Measurements from ENCODE around the gene SCRT2.
"Not testable (repeated sequence)": the region's sequence is repeated elsewhere in the genome, so short reads cannot be mapped to it uniquely, and the experiment has no call there.

Gene SCRT2

DNA sequence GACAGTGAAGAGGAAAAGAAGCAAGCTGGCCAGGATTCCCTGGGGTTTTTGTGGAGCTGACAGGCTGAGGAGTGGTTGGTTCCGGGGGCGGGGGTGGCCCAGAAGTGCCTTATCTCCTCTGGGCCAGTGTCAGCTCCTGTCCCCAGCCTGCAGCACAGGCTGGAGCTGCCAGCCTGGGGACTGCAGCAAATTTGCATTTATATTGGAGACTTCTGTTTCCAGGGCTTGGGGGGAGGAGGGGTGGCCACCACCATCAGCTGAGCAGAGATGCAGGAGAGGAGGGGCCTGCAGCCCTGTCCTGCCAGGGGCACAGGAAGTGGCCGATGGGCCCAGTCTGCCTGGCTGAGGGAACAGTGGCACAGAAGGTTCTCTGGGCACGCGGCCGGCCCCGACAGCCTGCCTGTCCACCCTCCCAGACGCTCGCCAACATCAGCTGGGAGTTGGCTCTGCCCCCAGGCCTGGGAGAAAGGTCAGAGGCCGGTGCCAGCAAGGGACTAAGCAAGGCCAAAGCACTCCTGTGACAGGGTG is 24.3 kb upstream of the SCRT2 start:
- no peak for FAIRE-seq

DNA sequence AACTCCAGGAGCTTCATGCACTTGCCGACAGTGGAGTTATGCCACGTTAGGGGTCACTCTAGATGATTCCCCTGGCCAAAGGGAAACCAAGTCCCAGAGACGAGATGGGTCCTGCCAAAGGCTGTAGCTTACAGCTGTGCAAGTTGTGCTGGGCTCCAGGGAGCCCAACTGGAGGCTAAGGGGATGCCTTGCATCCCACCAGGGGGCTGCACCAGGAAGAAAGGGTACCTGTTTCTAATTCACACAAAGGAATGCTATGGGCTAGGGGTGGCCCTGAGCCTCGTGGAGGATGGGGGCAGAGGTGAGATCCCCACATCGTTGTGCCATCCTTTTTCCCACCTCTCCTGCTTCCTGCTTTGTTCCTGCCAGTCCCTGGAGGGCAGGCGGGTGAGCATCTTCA is 23.7 kb upstream of the SCRT2 start:
- no peak for FAIRE-seq

DNA sequence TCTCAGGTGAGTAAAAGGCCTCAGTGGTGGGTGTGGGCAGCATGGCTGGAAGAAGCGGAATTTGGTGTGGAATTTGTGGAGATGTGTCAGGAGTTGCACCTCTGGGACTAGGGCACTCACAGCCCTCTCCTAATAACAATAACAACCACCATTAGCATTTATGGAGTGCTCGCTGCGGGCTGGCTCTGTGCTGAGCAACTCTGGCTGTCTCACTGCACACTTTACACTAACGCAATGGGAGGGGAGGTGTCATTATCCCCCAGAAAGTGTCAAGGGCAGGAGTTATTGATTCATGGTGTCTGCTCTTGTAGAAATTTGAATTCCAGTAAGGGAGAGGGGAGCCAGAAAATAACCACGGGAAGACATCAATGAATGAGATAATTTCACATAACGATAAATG is 22.7 kb upstream of the SCRT2 start:
- FAIRE-seq, result no peak

DNA sequence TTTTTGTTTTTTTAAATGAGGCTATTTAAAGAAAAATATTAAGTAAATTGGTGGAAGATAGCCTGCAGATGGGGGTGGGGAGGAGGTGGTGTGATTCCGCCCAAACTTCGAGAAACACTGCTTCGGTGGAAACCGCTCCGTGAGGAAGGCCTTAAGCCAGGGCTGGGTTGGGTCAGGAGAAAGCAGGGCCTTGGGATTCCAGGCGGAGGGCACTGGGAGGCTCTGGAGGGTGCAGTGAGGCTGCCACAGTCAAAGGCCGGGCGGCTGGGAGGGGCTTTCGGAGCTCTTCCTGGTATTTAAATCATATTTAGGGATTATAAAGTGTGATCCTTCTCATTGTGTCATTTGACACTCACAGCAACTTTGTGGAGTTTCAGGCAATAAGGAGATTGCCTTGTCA is 22.2 kb upstream of the SCRT2 start:
- FAIRE-seq, result no peak

DNA sequence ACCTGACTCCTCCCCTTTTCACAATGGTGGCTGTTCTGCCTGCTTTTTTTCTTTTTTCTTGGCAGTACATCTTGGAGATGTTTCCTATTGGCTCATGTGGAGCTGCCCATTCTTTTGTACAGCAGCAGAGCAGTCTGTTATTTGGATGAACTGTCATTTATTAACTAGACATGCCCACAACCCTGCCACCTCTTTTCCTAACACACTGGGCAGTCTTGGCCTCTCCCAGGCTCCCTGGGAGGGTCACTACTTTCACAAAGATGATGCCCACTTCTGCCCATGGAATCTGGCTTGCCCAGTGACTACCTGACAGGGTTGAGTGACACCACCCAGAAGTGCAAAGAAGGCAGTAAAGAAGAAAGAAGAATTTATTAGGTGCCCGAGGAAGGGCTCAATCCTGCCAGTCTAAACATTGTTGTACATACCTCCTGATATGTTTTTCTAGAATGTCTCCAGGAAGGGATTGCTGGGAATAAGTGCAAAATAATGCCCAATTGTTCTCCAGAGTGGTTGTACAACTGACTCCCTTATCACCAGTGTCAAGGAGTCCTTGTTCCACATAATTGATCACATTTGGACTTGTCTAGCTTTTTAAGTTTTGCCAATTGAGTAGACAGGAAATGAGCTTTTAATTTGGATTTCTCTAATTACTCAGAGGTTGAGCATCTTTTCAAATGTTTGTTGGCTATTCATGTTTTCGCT is 19.7 kb upstream of the SCRT2 start:
- FAIRE-seq, result no peak

DNA sequence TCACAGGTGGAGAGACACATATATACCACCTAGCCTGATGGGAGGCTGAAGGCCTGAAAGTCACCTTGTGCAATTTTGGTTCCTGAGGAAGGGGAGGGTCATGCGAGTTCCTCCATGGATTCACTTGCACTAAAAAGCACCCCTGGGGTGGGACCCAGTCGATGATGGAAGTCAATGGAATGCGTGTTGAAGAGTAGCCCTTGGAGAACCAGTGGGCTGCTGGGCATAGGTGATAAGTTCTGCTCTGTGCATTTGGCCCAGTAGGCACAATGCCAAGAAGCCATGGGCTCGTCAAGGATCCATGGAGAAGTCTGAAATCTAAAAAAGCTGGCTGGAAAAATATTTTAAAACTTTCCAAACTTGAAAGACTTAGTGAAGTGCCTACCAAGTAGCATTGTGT is 18.9 kb upstream of the SCRT2 start:
- no peak for FAIRE-seq

DNA sequence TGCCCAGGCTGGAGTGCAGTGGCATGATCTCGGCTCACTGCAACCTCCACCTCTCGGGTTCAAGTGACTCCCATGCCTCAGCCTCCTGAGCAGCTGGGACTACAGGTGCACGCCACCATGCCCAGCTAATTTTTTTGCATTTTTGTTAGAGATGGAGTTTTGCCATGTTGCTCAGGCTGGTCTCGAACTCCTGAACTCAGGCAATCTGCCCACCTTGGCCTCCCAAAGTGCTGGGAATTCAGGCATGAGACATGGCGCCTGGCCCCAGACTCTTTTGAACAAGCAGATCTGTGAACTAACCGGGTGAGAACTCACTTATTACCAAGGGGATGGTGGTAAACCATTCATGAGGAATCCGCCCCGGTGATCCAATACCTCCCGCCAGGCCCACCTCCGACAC is 18.2 kb upstream of the SCRT2 start:
- FAIRE-seq, result not testable (repeated sequence)

DNA sequence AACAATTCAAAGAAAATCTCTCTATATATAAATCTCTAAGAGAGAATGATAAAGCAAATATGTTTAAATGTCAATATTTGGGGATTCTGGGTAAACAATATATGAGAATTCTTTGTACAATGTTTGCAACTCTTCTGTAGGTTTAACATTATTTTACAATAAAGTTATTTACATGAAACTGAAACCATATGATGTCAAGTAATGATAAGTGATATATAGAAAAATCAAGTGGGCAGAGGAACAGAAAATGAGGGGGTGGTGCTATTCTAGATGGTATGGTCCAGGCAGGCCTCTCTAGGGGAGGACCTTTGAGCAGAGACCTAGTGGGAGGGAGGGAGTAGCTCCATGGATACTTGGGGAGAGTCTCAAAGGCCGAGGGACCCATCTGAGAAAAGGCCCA is 16.4 kb upstream of the SCRT2 start:
- FAIRE-seq, result no peak

DNA sequence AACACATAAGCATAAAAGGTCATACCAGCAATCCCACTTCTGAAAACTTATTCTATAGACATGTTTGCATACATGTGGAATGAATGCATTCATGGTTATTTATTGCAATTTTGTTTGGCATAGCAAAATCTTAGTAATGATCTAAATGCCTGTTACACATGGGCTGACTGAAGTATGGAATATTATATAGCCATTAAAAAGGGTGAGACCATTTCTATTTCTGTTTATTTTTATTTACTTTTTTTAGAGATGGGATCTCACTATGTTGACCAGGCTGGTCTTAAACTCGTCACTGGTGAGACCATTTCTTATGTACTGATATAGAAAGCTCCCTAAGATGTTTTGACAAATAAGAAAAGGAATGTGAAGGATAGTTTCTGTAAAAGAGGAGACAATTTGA is 14.3 kb upstream of the SCRT2 start:
- no peak for FAIRE-seq

DNA sequence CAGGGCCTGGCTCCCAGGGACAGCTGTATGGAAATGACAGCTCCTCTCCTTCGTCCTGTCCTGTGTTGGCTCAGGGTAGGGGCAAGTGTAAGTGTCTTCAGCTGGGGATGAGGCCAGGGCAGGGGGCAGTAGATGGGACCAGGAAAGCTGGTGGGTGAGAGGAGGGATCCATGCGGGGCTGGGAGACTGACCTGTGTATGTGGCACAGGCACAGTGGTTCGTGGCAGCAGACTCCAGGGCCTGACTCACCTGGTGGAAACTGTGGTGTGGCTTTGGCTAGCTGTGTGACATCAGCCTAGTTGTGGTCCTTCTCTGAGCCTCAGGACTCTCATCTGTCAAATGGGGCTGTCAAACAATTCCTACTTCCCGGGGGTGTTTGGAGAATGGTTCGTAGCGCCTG is 13.7 kb upstream of the SCRT2 start:
- FAIRE-seq, result no peak

DNA sequence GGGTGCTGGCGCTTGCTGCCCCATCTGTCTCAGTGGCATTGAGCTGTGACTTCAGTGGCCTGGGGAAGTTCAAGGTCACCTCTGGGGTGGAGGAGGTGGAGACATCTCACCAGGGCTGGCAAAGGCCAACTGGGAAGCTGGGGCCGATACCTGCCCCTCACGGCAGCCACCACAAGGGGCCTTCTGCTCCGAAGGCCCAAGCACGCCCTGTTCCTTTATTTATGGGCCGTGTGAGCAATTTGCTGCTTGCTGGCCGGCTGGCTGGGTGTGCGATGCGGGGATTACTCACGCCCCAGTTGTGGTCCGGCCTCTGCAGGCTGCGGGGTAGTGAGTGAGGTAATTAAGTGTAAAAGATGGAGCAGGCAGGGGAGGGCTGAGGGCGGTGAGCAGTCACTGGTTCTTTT is 13.2 kb upstream of the SCRT2 start:
- FAIRE-seq, result no peak

DNA sequence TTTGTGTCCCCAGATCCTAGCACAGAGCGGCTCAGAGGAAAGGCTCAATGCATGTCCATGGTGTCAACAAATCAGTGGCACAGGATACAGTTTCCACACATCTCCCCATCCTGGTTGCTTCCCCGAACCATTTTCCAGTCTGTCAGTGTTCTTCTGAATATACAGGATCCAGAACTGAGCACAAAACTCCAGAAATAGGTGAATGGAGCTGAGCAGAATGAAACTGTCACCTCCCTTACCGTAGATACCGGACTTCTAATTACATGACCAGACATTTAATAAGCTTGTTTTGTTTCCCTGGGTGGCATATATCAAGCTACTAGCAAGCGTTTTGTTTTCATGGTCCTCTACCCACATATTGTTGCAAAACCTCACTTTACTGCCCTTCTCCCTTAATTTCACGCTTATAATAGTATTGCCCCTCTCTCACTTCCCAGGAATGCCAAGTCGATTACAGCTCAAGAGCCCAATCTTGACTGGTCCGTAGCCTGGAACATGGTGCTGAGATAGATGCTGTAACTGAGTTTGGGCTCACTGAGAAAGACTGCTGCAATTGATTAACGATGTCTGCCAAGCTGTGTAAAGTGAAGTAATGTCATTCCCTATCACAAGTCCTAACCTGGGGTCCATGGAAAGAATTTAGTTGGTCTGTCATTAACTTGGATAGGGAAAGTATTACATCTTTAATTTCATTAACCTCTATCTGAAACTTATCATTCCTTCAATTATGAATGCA is 12.0 kb upstream of the SCRT2 start:
- no peak for FAIRE-seq

DNA sequence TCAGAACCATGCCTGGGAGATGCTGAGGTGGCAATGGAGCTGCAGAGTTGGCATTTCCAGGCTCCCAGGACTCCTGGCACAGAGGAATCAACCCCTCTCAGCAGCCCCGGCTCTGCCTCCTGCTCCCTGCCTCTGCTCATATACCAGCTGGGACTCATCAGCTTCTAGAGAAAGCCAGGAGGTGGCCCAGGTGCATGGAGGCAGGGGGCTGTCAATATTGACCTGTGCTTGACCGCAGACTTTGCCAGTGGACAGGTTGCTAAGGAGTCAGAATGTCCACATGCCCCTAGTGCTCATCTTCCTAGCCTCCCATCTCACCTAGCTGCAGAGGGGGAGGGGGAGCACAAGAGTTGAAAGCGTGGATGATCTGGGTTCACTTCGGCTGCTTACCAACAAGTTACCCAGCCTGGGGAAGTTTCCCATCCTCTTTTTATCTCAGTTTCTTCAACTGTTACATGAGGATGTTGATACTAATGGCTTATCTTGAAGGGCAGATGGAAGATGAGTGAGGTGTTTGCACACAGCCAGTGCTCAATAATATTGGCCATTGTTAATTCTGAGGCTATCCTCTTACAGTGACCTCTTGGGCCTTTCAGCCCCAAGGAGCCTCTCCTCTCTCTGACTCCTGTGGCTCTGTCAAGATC is 9.2 kb upstream of the SCRT2 start:
- no peak for FAIRE-seq

DNA sequence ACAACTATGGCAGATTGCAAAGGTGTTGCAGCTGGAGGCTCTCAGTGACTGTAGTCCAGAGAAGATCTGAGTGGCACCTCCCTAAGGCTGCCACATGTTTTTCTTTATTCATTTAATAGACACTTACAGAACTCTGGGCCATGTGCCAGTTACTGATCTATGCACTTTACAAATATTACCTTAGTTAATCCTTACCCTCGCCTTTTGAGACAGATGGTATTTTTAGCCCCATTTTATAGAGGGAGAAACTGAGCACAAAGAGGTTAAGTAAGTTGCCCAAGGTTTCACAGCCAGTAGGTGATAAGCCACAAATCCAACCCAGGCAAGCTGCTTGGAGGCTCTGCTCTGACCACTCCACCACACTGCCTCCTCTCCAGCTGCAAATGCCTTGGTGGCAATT is 6.5 kb upstream of the SCRT2 start:
- FAIRE-seq, result no peak

DNA sequence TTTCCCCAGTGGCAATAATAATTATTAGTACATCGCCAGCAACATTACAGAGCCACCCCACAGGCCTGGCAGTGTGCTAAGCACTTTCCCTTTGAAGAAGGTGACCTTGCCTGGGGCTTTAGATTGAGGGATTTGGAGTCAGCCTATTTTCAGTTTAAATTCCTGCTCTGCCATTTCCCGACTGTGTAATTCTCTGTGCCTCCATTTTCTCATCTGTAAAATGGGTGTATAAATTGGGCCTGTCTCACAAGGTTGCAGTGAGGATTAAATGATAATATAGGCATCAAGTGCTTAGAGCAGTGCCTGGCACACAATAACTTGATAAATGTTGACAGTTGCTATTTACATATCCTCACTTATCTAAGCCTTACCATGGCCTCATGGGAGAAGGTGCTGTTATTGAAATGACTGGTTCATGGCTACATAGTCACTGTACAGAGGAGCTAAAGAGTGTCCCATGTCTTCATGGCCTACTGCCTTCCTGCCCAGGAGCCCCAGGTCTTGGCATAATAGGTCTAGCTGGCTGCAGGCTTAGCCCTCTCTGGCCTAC is 5.1 kb upstream of the SCRT2 start:
- FAIRE-seq, result no peak

DNA sequence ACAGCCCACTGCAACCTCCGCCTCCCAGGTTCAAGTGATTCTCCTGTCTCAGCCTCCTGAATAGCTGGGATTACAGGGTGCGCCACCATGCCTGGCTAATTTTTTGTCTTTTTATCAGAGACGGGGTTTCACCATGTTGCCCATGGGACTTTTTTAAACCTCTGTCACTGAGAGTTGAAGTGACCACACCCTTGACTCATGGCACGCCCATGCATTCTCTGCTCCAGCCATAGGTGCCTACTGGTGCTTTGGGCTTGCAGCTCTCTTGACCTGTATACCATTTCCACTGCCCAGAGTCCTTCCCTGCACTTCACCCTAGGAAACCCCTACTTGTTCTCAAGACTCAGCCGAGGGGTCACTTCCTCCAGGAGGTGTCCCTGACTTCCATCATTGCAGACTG is 2.4 kb upstream of the SCRT2 start:
- FAIRE-seq, result no peak

DNA sequence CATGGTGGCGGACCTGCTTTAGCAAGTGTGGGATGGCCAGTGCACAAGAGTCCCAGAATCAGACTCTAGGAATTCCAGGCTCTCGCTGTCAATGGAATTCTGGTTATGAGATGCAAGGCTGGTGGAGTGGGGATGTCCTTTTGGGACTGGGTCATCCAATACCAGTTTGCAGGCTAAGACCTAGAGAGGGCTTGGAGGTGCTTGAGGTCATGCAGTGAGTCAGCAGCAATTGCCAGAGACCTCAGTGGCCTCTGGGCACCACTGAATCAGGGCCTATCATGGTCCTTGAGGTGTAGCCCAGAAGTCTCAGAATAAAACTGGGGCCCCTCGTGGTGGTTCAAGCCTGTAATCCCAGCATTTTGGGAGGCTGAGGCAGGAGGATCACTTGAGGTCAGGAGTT is 1.4 kb upstream of the SCRT2 start:
- FAIRE-seq, result no peak

DNA sequence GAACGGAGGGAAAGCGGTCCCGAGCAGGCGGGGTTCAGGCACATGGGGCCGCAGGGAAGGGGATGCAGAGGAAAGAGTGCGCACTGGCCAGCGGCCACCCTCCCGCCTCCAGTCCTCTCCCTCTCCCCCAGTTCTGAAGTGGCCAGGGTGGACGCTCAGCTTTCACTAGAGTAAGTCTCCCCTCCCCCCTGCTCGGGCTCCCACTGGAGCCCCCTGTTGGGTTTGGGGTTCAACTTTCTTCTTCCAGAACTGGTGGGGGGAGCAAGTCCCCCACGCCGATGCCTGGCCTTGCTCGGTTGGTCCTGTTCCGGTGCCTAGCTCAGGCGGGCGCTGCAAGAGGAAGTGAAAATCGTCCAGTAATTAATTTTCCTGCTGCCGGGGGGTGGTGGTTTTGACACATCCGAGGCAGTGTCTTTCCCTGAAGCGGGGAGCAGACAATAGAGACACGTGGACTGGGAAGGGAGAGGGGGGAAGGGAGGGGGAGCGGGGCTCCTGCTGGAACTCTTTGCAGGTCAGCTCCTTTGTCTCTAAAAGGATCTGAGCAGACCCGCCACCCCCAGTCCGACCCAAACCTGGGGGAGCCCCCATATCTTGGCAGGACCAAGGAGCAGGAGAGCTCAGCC is 824 bp upstream of the SCRT2 start:
- FAIRE-seq, result no peak

DNA sequence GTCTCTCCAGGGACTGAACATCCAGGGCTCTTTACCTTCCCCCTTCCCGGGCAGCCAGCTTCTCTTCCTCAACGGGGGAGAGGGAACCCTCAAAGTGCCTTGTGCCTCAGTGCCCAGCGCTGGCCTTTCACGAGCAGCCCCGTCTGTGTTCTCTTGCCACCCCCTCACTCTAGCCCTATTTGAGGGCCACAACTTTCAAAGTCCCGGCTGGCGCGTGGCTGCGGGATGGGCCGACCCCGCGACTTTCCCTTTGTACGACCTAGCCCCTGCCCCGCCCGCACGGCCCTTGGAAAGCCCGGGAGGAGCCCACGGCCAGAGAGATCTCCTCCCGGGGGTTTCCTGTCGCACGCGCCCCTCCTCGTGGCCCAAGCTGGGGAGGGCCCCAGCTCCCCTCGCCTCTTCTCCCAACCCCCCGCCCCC is 559 bp downstream of the SCRT2 start:
- FAIRE-seq, result no peak

DNA sequence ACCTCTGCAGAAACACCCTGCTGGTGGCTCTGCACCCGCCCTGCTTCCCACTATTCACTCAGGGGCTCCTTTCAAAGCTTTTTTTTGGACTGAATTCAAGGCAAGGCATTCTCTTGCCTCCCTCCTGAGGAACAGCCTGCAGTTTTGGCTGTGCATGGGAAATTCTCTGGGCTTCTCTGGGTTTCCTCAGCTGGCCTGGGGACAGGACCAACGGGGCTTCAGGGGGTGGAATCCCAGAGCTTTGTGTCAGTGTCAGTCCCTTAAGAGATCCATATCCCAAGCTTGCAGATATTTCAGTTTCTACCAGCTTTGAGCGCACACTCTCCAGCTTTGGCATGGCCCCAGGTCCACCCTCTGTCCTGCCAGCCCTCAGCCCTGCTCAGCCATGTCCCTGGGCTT is 2.0 kb downstream of the SCRT2 start:
- FAIRE-seq, result no peak

DNA sequence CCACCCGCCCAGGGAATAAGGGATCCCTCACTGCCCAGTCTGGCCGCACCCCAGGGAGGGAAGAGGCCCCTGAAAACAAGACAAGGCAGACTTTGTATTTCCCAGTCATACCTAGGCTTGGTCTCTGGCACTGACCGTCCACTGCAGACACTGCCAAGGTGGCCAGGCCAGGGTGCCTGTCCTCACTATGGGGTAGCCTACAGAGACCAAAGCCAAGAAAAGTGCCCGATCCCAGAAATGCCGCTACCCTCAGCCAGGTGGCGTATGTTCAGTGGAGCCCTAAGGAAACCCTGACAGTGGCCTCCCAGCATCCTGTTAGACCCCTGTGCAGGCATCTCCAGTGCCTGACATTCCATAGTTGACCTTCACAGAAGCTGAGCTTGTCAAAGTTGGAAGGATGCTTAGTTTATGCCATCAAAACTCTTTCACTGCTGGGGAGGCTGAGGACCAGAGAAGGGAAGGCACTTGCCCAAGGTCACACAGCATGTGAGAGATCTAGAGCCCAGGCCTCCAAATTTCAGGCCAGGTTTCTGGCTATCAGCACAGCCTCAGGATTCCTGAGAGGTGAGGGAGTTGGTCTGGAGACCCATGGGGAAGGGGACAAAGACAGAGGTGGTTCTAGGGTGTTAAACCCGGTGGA is 2.5 kb downstream of the SCRT2 start:
- no peak for FAIRE-seq

DNA sequence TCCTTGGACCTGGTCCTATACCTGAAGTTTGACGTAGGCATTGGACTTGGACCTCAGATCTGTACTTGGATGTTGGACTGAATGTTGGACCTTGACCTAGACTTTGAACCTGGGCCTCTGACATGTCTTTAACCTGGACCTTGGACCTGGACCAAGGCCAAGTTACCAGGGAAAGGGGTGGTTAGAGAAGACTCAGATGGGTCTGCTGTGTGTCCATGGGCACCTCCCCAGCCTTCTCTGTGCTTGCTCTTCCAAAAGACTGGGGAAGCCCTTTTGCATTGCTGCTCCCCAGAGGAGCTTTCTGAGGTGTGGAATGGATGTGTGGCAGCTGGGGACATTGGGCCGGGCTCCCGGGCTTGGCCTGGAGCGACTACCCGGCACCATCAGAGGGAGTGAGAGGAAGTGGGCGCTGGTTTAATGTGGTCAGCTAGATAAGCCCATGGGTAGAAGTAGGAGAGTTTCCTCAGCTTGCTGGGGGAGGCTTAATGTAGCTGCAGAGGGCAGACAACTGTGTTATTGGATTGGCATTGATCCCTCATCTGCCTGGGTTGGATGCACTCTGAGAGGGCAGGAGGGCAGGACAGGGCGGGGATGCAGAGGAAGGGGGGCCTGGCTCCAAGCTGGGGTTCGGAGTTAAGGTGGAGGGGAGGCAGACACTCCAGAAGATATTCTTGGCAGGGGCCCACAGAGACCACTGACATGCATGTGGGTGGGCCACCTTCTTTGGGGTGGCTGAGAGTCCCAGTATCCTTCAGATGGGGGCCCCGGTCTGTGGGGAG is 4.2 kb downstream of the SCRT2 start:
- FAIRE-seq, result no peak

All from endometrium (tissue), 2 donors.